ENCODE results near the gene TUBA4B.

GRCh38 chr2:219210886-219211362 is 42.1 kb upstream of the TUBA4B start:
- TF ChIP-seq POLR2A (IDR thresholded peaks at IDR 0.05): no peak
- TF ChIP-seq, protein P1, sequence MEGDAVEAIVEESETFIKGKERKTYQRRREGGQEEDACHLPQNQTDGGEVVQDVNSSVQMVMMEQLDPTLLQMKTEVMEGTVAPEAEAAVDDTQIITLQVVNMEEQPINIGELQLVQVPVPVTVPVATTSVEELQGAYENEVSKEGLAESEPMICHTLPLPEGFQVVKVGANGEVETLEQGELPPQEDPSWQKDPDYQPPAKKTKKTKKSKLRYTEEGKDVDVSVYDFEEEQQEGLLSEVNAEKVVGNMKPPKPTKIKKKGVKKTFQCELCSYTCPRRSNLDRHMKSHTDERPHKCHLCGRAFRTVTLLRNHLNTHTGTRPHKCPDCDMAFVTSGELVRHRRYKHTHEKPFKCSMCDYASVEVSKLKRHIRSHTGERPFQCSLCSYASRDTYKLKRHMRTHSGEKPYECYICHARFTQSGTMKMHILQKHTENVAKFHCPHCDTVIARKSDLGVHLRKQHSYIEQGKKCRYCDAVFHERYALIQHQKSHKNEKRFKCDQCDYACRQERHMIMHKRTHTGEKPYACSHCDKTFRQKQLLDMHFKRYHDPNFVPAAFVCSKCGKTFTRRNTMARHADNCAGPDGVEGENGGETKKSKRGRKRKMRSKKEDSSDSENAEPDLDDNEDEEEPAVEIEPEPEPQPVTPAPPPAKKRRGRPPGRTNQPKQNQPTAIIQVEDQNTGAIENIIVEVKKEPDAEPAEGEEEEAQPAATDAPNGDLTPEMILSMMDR (IDR thresholded peaks at IDR 0.05): no peak
- no peak for TF ChIP-seq POLR2AphosphoS5 (IDR thresholded peaks at IDR 0.05)
- no peak for TF ChIP-seq EP300 (IDR thresholded peaks at IDR 0.05)
